NCI-H2107 (cell line): ENCODE data around the gene TK2.
"Not testable (repeated sequence)": the region's sequence is repeated elsewhere in the genome, so short reads cannot be mapped to it uniquely, and the experiment has no call there.

ENCODE experiments used
- DNase-seq: peaks from one replicate; lab custom pipeline; 2025; lab: John Stamatoyannopoulos, UW

TK2 gene

DNA sequence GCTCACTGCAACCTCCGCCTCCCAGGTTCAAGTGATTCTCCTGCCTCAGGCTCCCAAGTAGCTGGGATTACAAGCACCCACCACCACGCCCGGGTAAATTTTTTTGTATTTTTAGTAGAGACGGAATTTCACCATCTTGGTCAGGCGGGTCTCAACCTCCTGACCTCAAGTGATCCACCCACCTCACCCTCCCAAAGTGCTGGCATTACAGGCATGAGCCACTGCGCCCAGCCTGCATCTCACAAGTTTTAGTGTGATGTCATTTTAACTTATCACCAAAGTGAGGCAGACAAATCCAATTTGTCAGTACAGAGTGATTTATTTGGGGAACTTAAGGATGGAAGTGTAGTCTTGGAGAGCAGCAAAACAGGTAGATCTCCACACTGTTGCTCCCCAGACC is 83.3 kb downstream of the TK2 start:
- not testable (repeated sequence) for DNase-seq

DNA sequence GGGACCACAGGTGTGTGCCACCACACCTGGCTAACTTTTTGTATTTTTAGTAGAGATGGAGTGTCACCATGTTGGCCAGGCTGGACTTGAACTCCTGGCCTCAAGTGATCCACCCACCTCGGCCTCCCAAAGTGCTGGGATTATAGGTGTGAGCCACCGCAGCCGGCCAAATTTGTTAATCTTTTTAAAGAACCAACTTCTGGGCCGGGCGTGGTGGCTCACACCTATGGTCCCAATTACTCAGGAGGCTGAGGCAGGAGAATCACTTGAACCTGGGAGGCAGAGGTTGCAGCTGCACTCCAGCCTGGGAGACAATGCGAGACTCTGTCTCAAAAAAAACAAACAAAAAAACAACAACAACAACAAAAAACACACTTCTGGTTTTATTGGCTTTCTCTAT is 84.0 kb downstream of the TK2 start:
- not testable (repeated sequence) for DNase-seq

DNA sequence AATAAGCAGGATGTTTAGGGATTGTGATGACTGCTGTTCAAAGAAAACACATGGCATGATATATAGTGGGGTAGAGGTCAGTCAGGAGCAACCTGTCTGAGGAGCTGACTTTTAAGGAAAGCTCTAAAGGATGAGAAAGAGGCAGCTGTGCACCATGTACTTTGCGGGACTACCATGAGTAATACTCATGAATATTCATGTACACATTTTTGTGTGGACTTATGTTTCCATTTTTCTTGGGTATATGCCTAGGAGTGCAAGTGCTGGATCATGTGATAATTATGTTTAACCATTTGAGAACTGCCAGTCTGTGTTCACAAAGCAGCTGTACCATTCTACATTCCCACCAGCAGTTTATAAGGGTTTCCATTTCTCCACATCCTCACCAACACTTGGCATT is 87.0 kb downstream of the TK2 start:
- no peak for DNase-seq

DNA sequence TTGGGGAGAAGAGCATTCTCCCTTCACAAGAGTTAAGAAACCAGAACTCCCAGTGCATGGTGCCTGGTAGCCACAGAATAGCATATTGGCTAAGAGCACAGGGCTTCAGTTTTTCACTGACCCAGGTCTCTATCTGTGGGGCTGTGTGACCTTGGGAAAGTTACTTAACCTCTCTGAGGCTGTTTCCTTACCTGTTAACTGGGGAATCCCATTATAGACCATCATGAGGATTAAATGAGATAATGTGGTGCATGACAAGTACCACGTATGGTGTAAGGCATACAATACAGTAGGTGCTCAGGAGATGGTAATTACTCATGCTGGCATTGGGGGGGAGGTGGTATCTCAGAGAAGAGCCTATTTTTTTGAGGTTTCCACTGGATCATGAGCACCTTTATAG is 89.2 kb downstream of the TK2 start:
- DNase-seq, result no peak

DNA sequence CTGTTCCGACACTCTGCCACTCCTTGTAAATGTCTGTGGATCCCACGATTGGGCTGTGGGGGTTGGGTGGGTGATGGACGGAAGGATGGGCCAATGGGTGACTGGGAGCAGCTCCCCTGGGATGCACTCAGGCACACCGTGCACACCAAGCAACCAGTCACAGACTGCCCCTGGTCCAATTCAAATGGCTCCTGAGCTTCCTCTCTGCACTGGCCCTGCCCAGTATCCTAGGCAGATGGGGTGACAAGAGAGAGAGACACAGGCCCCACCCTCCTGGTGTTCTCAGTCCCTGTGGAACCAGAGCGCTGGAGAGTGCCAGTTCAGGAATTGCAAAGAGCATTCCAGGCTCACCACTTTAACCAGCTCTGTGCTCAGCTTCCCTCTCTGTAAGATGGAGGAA is 90.0 kb downstream of the TK2 start:
- DNase-seq, result no peak

DNA sequence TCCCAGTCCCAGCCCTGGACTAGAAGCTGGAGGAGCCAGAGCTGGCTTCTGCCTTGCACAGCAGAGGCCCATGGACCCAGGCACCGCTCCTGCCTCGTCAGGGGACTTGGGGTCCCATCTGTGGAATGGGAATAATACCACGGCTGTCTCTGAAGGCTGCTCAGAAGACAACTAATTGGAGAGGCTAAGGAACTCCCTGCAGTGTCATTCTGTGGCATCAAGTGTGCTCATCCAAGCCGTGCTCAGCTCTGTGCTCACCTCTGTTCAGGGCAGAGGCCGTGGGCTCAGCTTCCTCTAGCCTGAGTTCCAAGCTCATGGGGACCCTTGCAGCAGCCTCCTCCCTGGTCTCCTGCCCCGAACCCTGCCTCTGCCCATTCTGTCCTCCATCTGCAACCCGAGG is 91.1 kb downstream of the TK2 start:
- no peak for DNase-seq

DNA sequence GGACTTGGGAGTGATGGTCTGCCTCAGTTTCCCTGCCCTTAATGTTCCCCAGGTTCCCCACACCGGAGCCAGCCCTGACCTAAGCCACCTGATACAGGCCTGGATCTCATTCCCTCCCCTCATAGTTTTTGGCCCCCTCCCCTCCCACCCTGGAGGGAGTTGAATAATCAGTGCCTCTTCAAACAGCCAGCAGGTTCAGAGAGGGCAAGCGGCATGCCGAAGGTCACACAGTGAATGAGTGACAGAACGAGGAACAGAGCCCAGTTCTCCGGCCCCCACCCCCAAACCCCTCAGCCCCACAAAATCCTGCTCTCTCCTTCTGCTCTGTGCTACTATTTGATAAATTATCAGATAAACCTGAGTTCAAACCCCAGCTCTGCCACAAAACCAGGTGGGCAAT is 91.6 kb downstream of the TK2 start:
- no peak for DNase-seq
